A549 (cell line): Measurements from ENCODE around the gene OR13C8. TPM values are rescaled to one million over a fixed set of nuclear protein-coding genes. Genes with fewer than 3 reads are reported as not detected.
A peak's percentile ranks its signal among the peaks of the same experiment; 100 is the strongest.

Experiments used
- ATAC-seq, 2 experiments: fragments of 200-7000 bp in 1 of 2; fragments of >200 bp in 1 of 2; cut with Nextera tagmentation in 1 of 2; cut with Tn5 transposase in 1 of 2; 3 replicates each; pipeline versions ENCODE4 v1.8.0 to v1.9.1; 2018 to 2020; ENCODE audit warnings: mild to moderate bottlenecking in 1 of 2, moderate library complexity in 1 of 2
- CTCF ChIA-PET: fragments of 300-600 bp; sonication (Branson Sonifier 250); formaldehyde crosslinking; extraction: SDS; loops from one replicate; lab custom pipeline; 2021; ENCODE audit warnings: antibody characterized with exemption, inconsistent platforms; lab: Yijun Ruan, JAX
- POLR2A ChIA-PET: fragments of 350-600 bp; formaldehyde crosslinking; extraction: SDS; loops from one replicate; lab custom pipeline; 2021; ENCODE audit warnings: antibody characterized with exemption, inconsistent platforms; lab: Yijun Ruan, JAX
- DNase-seq, 2 experiments: peaks; one replicate each; pipeline versions ENCODE4 v3.0.0 to v3.0.0-alpha.2; 2011 to 2016; ENCODE audit warnings: low read depth in 1 of 2, low spot score in 1 of 2
- FAIRE-seq: peaks from 2 replicates; lab custom pipeline; 2011; peaks lifted over from hg19 to GRCh38; lab: Jason Lieb, UNC
- H3K27ac ChIP-seq, 2 experiments: fragments of >200 bp; sonication (Bioruptor Twin); formaldehyde crosslinking; 3 replicates each; pipeline ENCODE4 v1.5.1; 2016 to 2017
- H3K4me1 ChIP-seq: fragments of >200 bp; sonication (Bioruptor Twin); formaldehyde crosslinking; 3 replicates; pipeline ENCODE4 v1.6.1; 2016
- H3K4me2 ChIP-seq: fragments of >200 bp; sonication (Bioruptor Twin); formaldehyde crosslinking; 3 replicates; pipeline ENCODE4 v1.6.1; 2016
- H3K4me3 ChIP-seq: fragments of >200 bp; sonication (Bioruptor Twin); formaldehyde crosslinking; 3 replicates; pipeline ENCODE4 v1.5.1; 2016
- H3K9me3 ChIP-seq: fragments of >200 bp; sonication (Bioruptor Twin); formaldehyde crosslinking; 3 replicates; pipeline ENCODE4 v1.6.1; 2016
- ATOH8 ChIP-seq: fragments of 250-450 bp; sonication (Bioruptor Pico); IDR thresholded peaks from 2 replicates; pipeline ENCODE4 v1.5.0; 2020; ENCODE audit warnings: low read depth, mild to moderate bottlenecking, moderate library complexity
- BCL3 ChIP-seq: fragments of >200 bp; sonication (Bioruptor Twin); formaldehyde crosslinking; IDR thresholded peaks from 3 replicates; pipeline ENCODE4 v1.6.1; 2016
- BHLHE40 ChIP-seq: IDR thresholded peaks from 2 replicates; pipeline ENCODE4 v1.6.1; 2012; ENCODE audit warnings: low read depth, low read length, inconsistent platforms
- CEBPB ChIP-seq, 2 experiments: fragments of >200 bp in 1 of 2; sonication (Bioruptor Twin) in 1 of 2; formaldehyde crosslinking in 1 of 2; IDR thresholded peaks; 2 replicates each; pipeline ENCODE4 v1.6.1; 2012 to 2016
- CHD2 ChIP-seq: fragments of 150-350 bp; IDR thresholded peaks from 2 replicates; pipeline ENCODE4 v1.6.1; 2014; ENCODE audit warnings: low read length; ENCODE audit not compliant: partially characterized antibody
- CTCF ChIP-seq: fragments of >200 bp; sonication (Bioruptor Twin); formaldehyde crosslinking; IDR thresholded peaks from 3 replicates; pipeline ENCODE4 v1.5.1; 2016
- HES2 ChIP-seq: fragments of >200 bp; sonication (Bioruptor Twin); formaldehyde crosslinking; IDR thresholded peaks from 2 replicates; pipeline ENCODE4 v1.6.1; 2016
- HEYL ChIP-seq: fragments of 250-450 bp; sonication (Bioruptor Pico); IDR thresholded peaks from 2 replicates; pipeline ENCODE4 v1.8.0; 2021; ENCODE audit warnings: mild to moderate bottlenecking, moderate library complexity
- HOXA7 ChIP-seq: fragments of 250-450 bp; sonication (Bioruptor Pico); IDR thresholded peaks from 2 replicates; pipeline ENCODE4 v1.5.0; 2020; ENCODE audit warnings: mild to moderate bottlenecking, moderate library complexity
- KDM5A ChIP-seq: fragments of 200-600 bp; sonication (generic); IDR thresholded peaks from 2 replicates; pipeline ENCODE4 v1.6.1; 2016; ENCODE audit warnings: antibody characterized with exemption, mild to moderate bottlenecking
- MAFK ChIP-seq: fragments of 450-650 bp; IDR thresholded peaks from 2 replicates; pipeline ENCODE4 v1.6.1; 2014; ENCODE audit not compliant: partially characterized antibody
- MYC ChIP-seq: IDR thresholded peaks from 2 replicates; pipeline ENCODE4 v1.6.1; 2012; ENCODE audit warnings: mild to moderate bottlenecking, inconsistent platforms, low read length, improper control_type of control experiment, borderline replicate concordance
- POLR2A ChIP-seq: IDR thresholded peaks from 2 replicates; pipeline ENCODE4 v1.6.1; 2012; ENCODE audit warnings: mild to moderate bottlenecking, low read length
- RARB ChIP-seq: fragments of 250-450 bp; sonication (Bioruptor Pico); IDR thresholded peaks from 2 replicates; pipeline ENCODE4 v1.8.0; 2021; ENCODE audit warnings: mild to moderate bottlenecking, moderate library complexity
- RNF2 ChIP-seq: fragments of 200-600 bp; sonication (generic); IDR thresholded peaks from 2 replicates; pipeline ENCODE4 v1.6.1; 2016; ENCODE audit warnings: low read depth, mild to moderate bottlenecking, antibody characterized with exemption, moderate library complexity, borderline replicate concordance
- SREBF2 ChIP-seq: fragments of 450-650 bp; IDR thresholded peaks from 2 replicates; pipeline ENCODE4 v1.6.1; 2014; ENCODE audit warnings: mild to moderate bottlenecking, moderate library complexity
- TFCP2L1 ChIP-seq: fragments of 250-450 bp; sonication (Bioruptor Pico); IDR thresholded peaks from 2 replicates; pipeline ENCODE4 v1.5.0; 2021; ENCODE audit warnings: mild to moderate bottlenecking
- TP53 ChIP-seq: fragments of 250-450 bp; sonication (Bioruptor Pico); IDR thresholded peaks from 2 replicates; pipeline ENCODE4 v1.5.0; 2021; ENCODE audit warnings: mild to moderate bottlenecking, moderate library complexity
- ZNF302 ChIP-seq: fragments of 250-450 bp; sonication (Bioruptor Pico); IDR thresholded peaks from 2 replicates; pipeline ENCODE4 v1.9.0; 2021; ENCODE audit warnings: inconsistent platforms, mild to moderate bottlenecking, moderate library complexity
- ZSCAN20 ChIP-seq: fragments of 250-450 bp; sonication (Bioruptor Pico); IDR thresholded peaks from 2 replicates; pipeline ENCODE4 v1.8.0; 2022; ENCODE audit warnings: mild to moderate bottlenecking, moderate library complexity
- WGBS: methylation state at CpG from one replicate; pipeline ENCODE4 v1.1.6; 2017; ENCODE audit errors: missing lambda C conversion rate; 5-methylcytosine and 5-hydroxymethylcytosine counted together
- polyA plus RNA-seq, 4 experiments: library from polyadenylated mRNA; depleted of rRNA in 3 of 4; stranded (reverse); fragments of >200 nt; fragmentation: RNase III in 1 of 4; extraction: RNeasy Plus Mini Kit Qiagen cat#74134 plus additional on column Dnase treatment in 1 of 4; gene quantifications; 2 replicates in 3 of 4; 3 replicates in 1 of 4; pipeline ENCODE4 v1.2.3, GENCODE V29; 2011 to 2017
- TF ChIP-seq, protein P1 (sequence below): IDR thresholded peaks from 2 replicates; pipeline ENCODE4 v1.6.1; 2012; ENCODE audit warnings: low read depth, borderline replicate concordance
- TF ChIP-seq, protein P2 (sequence below): fragments of 450-650 bp; IDR thresholded peaks from 2 replicates; pipeline ENCODE4 v1.6.1; 2014; ENCODE audit warnings: antibody characterized with exemption

OR13C8 gene
- polyA plus RNA-seq, 2 of the 4 experiments (the other 2 are of a cell fraction) = not detected

- Histone ChIP-seq H3K4me3 (no peak overlapping the region), H3K27ac (no peak overlapping the region), H3K9me3 (no peaks in the 10 kb centered on the region)
- ATAC-seq = no peak
- 24% methylated on average over 1 of the region's 1 CpG for WGBS
- peak in 1 of 2 experiments; percentile 26; a peak in 1 of 4 replicates for TF ChIP-seq CEBPB (IDR thresholded peaks at IDR 0.05)
- TF ChIP-seq RARB (CRISPR knock-in tag) = no peak
- TF ChIP-seq HOXA7 (CRISPR knock-in tag) = no peak
- TF ChIP-seq, all 56 proteins: peak for 1
- DNase-seq (no peak), FAIRE-seq (no peak)
- ChIA-PET CTCF (interaction anchor here (1.1 to 1.3 kb wide), 2 partner anchors 10 to 12 kb away, joined by 3 to 4 read pairs; partner anchors contain the start of gene OR13C8), POLR2A (no interaction called here)
- Histone ChIP-seq H3K4me1 (no peaks in the 10 kb centered on the region), H3K4me2 (no peak overlapping the region)
Observed at GRCh38 chr9:104580562-104580961, 11.6 kb downstream of the OR13C8 start.

- no peak for TF ChIP-seq ZSCAN20 (CRISPR knock-in tag)
- TF ChIP-seq RNF2 = no peak
- no peak for TF ChIP-seq MAFK
- no peak for TF ChIP-seq HES2
- TF ChIP-seq, protein P1, sequence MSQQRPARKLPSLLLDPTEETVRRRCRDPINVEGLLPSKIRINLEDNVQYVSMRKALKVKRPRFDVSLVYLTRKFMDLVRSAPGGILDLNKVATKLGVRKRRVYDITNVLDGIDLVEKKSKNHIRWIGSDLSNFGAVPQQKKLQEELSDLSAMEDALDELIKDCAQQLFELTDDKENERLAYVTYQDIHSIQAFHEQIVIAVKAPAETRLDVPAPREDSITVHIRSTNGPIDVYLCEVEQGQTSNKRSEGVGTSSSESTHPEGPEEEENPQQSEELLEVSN = no peak
- no peak for TF ChIP-seq BCL3
- TF ChIP-seq ZNF302 (CRISPR knock-in tag) = no peak
- TF ChIP-seq CHD2 = no peak
- no peak for TF ChIP-seq HEYL (CRISPR knock-in tag)
- TF ChIP-seq MYC = no peak
- TF ChIP-seq, protein P2, sequence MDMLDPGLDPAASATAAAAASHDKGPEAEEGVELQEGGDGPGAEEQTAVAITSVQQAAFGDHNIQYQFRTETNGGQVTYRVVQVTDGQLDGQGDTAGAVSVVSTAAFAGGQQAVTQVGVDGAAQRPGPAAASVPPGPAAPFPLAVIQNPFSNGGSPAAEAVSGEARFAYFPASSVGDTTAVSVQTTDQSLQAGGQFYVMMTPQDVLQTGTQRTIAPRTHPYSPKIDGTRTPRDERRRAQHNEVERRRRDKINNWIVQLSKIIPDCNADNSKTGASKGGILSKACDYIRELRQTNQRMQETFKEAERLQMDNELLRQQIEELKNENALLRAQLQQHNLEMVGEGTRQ = no peak
- TF ChIP-seq HOXA7 (CRISPR knock-in tag) = no peak
- TF ChIP-seq KDM5A = no peak
- TF ChIP-seq SREBF2 = no peak
- no peak for TF ChIP-seq TFCP2L1
- TF ChIP-seq ATOH8 (CRISPR knock-in tag) = no peak
- TF ChIP-seq CTCF = no peak
- no peak for TF ChIP-seq POLR2A
- TF ChIP-seq TP53 (CRISPR knock-in tag) = no peak
- no peak for TF ChIP-seq BHLHE40
- H3K4me3 ChIP-seq = no peak overlapping the region
- no peaks in the 10 kb centered on the region for H3K9me3 ChIP-seq
- POLR2A ChIA-PET = no interaction called here
- DNase-seq (no peak), FAIRE-seq (no peak), ATAC-seq (no peak)
- H3K27ac ChIP-seq = no peak overlapping the region
- H3K4me2 ChIP-seq = no peak overlapping the region
- no peaks in the 10 kb centered on the region for H3K4me1 ChIP-seq
- CTCF ChIA-PET = no interaction called here
- WGBS = 0% methylated on average over 1 of the region's 1 CpG
Observed at GRCh38 chr9:104586496-104587180, 17.7 kb downstream of the OR13C8 start.
